Measurements from ENCODE around the gene ADM5.

ADM5 gene

GRCh38 chr19:49689133-49690078 is at the start of gene ADM5:
TSS of gene ADM5 (plus strand) at chr19:49689594. CDS start at chr19:49689838, 244 bp downstream.
- DNase-seq, result no peak

GRCh38 chr19:49640113-49640898 is 49.1 kb upstream of the ADM5 start, which contains the start of gene RRAS:
TSS of gene RRAS (minus strand) at chr19:49640143. CDS start at chr19:49640098, 45 bp downstream.
- DNase-seq, result peak; percentile 99

- DNase-seq, result peak; percentile 99
These were observed 47.5 kb upstream of the ADM5 start, which contains the start of gene SCAF1 for GRCh38 chr19:49641688-49642491. TSS of gene SCAF1 (plus strand) at chr19:49642209. CDS start at chr19:49645027, 2,818 bp downstream.

- no peak for DNase-seq
These were observed 46.8 kb upstream of the ADM5 start for GRCh38 chr19:49642492-49643035.

GRCh38 chr19:49643466-49643865 is 45.9 kb upstream of the ADM5 start:
- no peak for DNase-seq

GRCh38 chr19:49645592-49645991 is 43.8 kb upstream of the ADM5 start:
- DNase-seq, result no peak

- DNase-seq, result no peak
These were observed 43.4 kb upstream of the ADM5 start for GRCh38 chr19:49645995-49646394.

GRCh38 chr19:49646586-49646985 is 42.8 kb upstream of the ADM5 start:
- no peak for DNase-seq

GRCh38 chr19:49651029-49651819 is 38.2 kb upstream of the ADM5 start:
- no peak for DNase-seq

- DNase-seq, result no peak
These were observed 37.4 kb upstream of the ADM5 start for GRCh38 chr19:49651820-49652550.

- DNase-seq, result no peak
These were observed 36.6 kb upstream of the ADM5 start for GRCh38 chr19:49652551-49653465.

- DNase-seq, result no peak
These were observed 36.0 kb upstream of the ADM5 start for GRCh38 chr19:49653466-49653806.

GRCh38 chr19:49654581-49654980 is 34.8 kb upstream of the ADM5 start:
- no peak for DNase-seq

- no peak for DNase-seq
These were observed 33.6 kb upstream of the ADM5 start for GRCh38 chr19:49655570-49656455.

- DNase-seq, result no peak
These were observed 32.8 kb upstream of the ADM5 start for GRCh38 chr19:49656456-49657109.

GRCh38 chr19:49657493-49658138 is 31.8 kb upstream of the ADM5 start:
- DNase-seq, result no peak

- no peak for DNase-seq
These were observed 31.3 kb upstream of the ADM5 start for GRCh38 chr19:49658139-49658517.

Measured in right forelimb (tissue), 1 donor.